ENCODE results near the gene CIT.
"Not testable (repeated sequence)": the region's sequence is repeated elsewhere in the genome, so short reads cannot be mapped to it uniquely, and the experiment has no call there.

CIT gene

GRCh38 chr12:119876761-119877638 is at the start of gene CIT:
TSS of gene CIT (minus strand) at chr12:119877320. CDS start at chr12:119876168, 1,152 bp downstream.
- peak; percentile 86 for DNase-seq (ENCODE audit: low spot score)

- DNase-seq (ENCODE audit: low spot score): no peak
Measured at GRCh38 chr12:119925269-119925668, 48.1 kb upstream of the CIT start.

GRCh38 chr12:119920064-119920463 is 42.9 kb upstream of the CIT start:
- DNase-seq (ENCODE audit: low spot score): no peak

- DNase-seq (ENCODE audit: low spot score): no peak
Measured at GRCh38 chr12:119915894-119916510, 38.9 kb upstream of the CIT start.

GRCh38 chr12:119914666-119915065 is 37.5 kb upstream of the CIT start:
- no peak for DNase-seq (ENCODE audit: low spot score)

- DNase-seq (ENCODE audit: low spot score): no peak
Measured at GRCh38 chr12:119913536-119914330, 36.6 kb upstream of the CIT start.

- DNase-seq (ENCODE audit: low spot score): no peak
Measured at GRCh38 chr12:119911182-119911581, 34.1 kb upstream of the CIT start.

- no peak for DNase-seq (ENCODE audit: low spot score)
Measured at GRCh38 chr12:119910586-119910985, 33.5 kb upstream of the CIT start.

- peak; percentile 29 for DNase-seq (ENCODE audit: low spot score)
Measured at GRCh38 chr12:119902084-119902509, 25.0 kb upstream of the CIT start.

- no peak for DNase-seq (ENCODE audit: low spot score)
Measured at GRCh38 chr12:119901670-119902069, 24.6 kb upstream of the CIT start.

- no peak for DNase-seq (ENCODE audit: low spot score)
Measured at GRCh38 chr12:119894916-119895315, 17.8 kb upstream of the CIT start.

- not testable (repeated sequence) for DNase-seq (ENCODE audit: low spot score)
Measured at GRCh38 chr12:119892611-119893010, 15.5 kb upstream of the CIT start.

- no peak for DNase-seq (ENCODE audit: low spot score)
Measured at GRCh38 chr12:119885549-119885948, 8.4 kb upstream of the CIT start.

- DNase-seq (ENCODE audit: low spot score): not testable (repeated sequence)
Measured at GRCh38 chr12:119883791-119884190, 6.7 kb upstream of the CIT start.

- DNase-seq (ENCODE audit: low spot score): no peak
Measured at GRCh38 chr12:119883237-119883636, 6.1 kb upstream of the CIT start.

GRCh38 chr12:119877639-119877948 is 474 bp upstream of the CIT start:
- no peak for DNase-seq (ENCODE audit: low spot score)

GRCh38 chr12:119870457-119870856 is 6.7 kb downstream of the CIT start:
- DNase-seq (ENCODE audit: low spot score): no peak

- DNase-seq (ENCODE audit: low spot score): no peak
Measured at GRCh38 chr12:119869720-119870119, 7.4 kb downstream of the CIT start.

GRCh38 chr12:119868992-119869391 is 8.1 kb downstream of the CIT start:
- no peak for DNase-seq (ENCODE audit: low spot score)

GRCh38 chr12:119864591-119864990 is 12.5 kb downstream of the CIT start:
- DNase-seq (ENCODE audit: low spot score): no peak

- no peak for DNase-seq (ENCODE audit: low spot score)
Measured at GRCh38 chr12:119859241-119859640, 17.9 kb downstream of the CIT start.

- no peak for DNase-seq (ENCODE audit: low spot score)
Measured at GRCh38 chr12:119857041-119857591, 20.0 kb downstream of the CIT start.

Data from globus pallidus (tissue), 1 donor.